NK-92 (cell line): ENCODE data around the gene ATP2B1.

ENCODE experiments used
- DNase-seq: peaks from one replicate; lab custom pipeline; 2025; ENCODE audit not compliant: unreplicated experiment; lab: John Stamatoyannopoulos, UW

Gene ATP2B1

DNA sequence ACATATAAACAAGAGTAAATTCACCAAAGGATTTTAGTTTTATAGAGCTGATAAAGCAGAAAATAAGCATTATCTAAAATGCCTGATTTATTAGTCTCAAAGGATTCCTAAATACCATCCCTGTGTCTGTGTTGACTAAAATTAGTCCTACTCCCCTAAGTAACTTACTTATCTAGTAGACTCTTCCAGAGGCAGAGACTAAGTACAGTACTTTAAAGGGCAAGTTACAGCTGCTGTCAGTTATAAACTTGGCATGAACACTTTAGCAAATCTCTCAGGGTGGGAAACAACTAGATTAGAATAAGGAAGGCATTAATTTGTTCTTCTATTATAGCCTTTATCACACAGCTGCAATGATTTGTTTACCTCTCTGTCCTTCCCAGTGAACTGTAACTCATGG, 46.0 kb downstream of the ATP2B1 start:
- DNase-seq, result no peak

DNA sequence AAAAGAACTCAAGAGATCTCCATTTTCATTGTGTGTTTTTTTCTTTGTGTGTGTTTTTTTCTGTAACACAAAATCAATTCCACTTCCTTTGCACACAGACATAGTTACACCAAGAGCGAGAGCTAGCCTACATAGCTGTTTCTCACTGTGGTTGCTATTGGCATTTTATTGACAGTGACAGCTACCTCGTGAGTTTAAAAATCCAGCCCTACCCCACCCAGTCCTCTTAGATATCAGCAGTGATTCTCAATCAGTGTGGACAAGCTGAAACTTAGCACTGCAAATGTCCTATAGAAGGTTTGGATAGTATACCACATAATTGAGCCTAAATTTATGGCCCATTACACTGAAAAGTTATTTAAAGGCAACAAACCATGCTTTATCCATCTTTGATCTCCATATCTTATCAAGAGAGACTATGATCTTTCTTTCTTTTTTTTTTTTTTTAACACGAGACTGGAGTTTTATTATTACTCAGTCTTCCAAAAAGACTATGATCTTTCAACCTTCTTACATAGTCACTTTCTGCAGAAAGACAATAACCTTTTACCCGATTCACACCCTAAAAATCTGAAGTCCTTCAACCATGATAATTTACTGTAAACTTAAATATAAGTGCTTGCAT, 46.8 kb downstream of the ATP2B1 start:
- DNase-seq, result no peak

DNA sequence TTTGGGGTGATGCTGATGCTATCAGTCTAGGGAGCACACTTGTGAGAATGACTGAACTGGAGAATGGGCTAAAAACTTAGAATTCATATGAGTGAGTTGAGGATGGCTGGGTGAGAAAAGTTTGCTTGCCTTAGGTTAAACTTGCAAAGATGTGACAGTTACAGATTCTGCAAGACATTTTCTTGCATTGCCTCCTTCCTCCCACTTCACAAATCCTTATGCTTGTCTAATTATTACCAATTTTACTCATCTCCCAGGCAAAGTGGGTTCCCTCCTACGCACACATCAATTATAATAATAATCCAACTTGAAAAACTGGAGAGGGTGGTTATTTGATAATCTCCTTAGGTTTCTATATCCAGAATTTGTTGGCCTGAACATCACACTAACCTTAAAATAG, 50.9 kb downstream of the ATP2B1 start:
- DNase-seq, result no peak

DNA sequence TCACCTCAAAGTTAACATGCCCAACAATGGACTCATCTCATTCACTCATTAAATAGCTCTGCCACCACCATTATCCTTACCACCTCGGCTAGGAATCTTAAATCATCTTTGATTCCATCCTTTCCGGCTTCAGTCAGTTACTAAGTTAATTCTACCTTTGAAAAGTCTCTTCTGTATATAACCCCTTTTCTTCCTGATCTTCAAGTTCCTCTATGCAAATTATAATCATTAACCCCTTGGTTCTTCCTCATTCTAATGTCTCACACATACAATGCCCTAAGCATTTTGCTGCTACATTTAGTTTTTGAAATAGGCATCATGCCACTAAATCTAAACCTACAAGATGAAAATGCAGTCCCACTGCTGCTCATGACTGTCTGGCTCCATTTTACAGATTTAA, 51.6 kb downstream of the ATP2B1 start:
- DNase-seq, result no peak

GRCh38 chr12:89655841-89656240, 52.8 kb downstream of the ATP2B1 start:
- DNase-seq, result no peak

DNA sequence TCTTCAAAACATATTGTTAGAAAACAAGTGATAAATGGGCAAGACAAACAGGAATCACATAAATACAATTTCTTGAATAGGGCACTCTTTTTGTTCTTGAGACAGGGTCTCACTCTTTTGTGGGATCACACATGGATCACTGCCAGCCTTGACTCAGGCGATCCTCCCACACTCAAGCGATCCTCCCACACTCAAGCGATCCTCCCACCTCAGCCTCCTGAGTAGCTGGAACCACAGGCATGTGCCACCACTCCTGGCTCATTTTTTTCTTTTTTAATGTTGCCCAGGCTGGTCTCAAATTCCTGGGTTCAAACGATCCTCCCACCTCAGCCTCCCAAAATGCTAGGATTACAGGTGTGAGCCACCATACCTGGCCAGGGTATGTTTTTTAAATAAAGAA, 57.4 kb downstream of the ATP2B1 start:
- no peak for DNase-seq

- DNase-seq, result no peak
Measured at GRCh38 chr12:89650239-89650638, 58.4 kb downstream of the ATP2B1 start.

DNA sequence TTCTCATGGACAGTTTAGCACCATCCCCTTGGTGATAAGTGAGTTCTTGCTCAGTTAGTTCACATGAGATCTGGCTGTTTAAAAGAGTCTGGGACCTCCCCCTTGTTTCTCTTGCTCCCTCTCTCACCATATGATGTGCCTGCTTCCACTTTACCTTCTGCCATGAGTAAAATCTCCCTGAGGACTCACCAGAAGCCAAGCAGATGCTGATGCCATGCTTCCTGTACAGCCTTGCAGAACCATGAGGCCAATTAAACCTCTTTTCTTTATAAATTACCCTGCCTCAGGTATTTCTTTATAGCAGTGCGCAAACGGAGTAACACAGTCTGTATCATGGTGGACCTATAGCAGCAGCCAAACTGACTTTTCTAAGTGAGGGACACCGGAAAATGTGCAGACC, 58.8 kb downstream of the ATP2B1 start:
- DNase-seq, result no peak

DNA sequence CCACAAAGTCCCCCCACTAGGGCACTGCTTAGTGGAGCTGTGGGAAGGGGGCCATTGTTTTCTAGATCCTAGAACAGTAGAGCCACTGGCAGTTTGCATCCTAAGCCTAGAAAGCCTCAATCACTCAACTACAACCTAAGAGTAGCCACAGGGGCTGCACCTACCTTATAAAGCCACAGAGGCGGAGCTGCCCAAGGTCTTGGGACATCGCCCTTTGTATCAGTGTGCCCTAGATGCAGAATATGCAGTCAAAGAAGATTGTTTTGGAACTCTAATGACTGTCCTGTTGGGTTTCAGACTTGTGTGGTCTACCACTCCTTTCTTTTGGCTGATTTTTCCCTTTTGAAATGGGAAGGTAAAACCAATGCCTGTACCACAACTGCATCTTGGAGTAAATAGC, 59.5 kb downstream of the ATP2B1 start:
- no peak for DNase-seq

DNA sequence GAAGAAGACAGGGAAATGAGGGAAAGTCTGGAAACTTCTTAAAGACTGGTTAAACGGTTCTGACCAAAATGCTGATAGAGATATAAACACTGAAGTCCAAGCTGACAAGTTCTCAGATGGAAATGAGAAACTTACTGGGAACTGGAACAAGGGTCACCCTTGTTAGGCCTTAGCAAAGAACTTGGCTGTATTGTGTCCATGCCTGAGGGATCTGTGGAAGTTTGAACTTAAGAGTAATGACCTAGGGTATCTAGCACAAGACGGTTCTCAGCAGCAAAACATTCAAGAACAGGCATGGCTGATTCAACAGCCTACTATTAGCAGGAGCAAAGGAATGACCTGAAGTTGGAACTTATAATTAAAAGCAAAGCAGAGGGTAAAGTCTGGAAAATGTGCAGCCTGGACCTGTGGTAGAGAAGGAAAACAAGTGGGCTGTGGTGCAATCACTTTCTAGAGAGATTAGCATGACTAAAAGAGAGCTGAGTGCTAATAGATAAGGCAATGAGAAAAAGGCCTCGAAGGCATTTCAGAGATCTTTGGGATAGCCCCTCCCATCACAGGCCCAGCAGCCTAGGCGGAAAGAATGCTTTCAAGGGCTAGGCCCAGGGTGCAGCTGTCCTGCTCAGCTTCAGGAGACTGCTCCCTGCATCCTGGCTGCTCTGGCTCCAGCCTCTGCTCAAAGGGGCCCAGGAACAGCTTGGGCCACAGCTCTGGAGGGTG, 60.3 kb downstream of the ATP2B1 start:
- no peak for DNase-seq

- DNase-seq, result no peak
Measured at GRCh38 chr12:89645434-89645833, 63.2 kb downstream of the ATP2B1 start.

DNA sequence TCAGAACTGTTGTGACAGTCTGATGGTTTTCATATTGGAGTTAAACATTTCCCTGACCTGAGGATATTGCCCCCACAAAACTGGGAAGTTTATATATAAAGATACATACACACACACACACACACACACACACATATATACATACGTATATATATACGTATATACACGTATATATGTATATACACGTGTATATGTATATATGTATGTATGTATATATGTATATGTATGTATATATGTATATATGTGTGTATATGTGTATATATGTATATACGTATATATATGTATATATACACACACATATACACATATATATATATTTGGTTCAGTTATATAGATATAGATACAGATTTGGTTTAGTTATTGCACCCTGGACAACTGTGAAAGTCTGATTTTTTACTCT, 65.7 kb downstream of the ATP2B1 start:
- DNase-seq, result no peak

DNA sequence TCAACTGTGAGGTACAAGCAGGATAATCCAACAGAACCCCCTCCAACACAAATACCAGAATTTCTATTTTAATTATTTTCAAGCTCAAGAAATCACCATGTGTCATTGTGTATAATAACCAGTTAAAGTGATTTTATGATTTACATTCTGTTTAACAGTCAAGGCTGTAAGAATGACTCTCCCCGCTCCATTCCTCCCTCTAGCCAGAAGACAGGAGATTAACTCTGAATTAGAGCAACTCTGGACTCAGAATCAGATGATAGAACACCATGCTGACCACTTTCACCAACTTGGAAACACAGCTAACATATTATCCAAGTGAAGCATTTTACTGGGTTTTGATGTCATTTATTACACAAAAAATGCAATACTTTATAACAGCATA, 71.9 kb downstream of the ATP2B1 start:
- no peak for DNase-seq

DNA sequence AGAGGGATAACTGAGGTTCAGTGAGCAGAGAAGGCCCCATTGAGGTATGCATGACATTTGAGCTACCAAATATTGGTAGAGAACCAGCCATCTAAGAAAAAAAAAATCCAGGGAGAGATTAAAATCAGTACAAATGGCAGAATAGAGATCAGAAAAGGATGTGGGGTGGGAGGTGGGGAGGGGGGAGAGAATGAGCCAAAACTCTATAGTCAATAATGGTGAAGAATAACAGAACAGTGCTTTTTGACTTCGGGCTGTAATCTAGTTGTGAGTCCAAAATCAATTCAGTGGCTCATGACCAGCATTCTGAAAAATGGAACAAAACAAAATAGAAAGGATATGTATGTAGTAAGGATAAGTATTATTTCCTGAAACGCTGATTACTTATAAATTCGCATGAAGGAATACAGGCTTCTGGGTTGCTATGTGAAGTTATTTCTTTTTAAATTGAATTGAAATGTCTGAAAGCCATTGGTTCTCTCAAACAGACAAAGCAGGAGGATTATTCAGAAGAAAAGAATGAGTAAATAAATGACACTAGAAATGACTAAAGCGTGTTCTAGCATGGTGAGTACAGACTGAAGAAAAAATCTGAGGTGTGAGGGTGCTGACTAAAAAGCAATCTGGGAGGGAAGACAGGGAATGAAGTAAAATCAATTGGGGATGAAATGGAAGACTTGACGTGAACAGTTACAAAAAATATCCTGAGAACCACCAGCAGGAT, 72.4 kb downstream of the ATP2B1 start:
- DNase-seq, result no peak

DNA sequence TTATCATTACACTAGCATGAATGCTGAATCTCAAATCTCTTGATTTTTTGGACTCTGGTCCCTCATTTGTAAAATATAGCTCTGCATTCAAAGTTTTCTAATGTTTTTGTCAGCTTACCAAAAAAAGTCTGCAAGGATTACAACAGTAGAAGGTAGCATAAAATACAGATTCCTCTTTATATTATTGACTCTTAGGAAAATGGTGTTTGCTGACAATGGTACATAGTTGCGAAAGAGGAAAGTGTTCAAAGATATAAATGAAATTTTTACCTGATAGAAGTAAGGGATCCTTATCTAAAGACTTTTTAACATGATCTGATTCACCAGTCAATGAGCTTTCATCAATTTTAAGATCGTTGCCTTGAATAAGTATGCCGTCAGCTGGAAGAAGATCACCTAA, 74.1 kb downstream of the ATP2B1 start:
- no peak for DNase-seq

DNA sequence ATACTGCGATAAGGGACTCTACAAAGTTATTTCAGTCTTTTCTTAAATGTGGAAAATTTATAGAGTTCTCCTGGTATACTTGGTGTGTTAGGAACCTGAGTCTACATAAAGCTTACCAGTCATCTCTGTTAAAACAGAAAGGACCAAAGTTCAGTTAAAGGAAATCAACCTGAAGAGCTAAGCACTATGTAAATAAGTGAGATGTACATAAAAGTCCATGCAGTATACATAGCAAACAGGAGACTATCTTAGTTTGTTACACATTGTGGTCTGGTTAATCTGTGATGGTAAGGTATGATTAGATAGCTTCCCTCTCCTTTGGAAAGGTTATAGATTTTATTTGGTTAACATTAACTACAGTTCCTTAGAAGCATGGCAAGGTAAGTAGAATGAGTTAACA, 75.9 kb downstream of the ATP2B1 start:
- no peak for DNase-seq

DNA sequence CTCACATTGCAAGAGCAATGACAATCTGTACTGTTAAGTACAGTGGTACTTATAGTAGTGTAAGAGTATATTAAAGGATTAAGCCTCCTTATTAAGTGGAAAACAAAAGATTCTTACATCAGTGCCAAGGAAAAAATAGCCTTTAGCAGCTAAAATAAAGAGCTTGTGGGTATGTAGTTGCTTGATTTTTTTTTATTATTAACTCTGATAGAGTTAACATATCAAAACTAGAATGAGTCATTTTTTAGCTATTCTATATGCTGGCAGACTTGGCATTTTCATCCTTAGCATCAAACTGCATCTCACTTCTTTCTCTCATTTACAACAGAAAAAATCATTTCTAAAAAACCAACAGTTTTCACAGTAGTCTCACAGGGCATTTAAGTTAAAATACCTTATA, 86.5 kb downstream of the ATP2B1 start:
- no peak for DNase-seq

DNA sequence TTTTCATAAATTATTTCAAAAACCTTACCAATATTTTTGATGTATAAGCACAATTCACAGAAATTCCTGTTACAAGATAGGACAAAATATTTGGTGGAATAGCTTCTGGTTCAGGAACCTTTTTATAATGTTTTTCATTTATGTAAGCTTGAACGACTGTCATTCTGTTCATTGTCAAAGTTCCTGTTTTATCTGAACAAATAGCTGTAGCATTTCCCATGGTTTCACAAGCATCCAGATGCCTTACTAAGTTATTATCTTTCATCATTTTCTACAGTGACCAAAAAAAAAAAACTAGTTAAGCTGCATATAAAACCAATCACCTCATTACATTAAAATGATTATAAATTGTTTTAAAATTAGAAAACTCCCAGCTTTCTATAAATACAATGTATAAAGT, 87.1 kb downstream of the ATP2B1 start:
- DNase-seq, result no peak

- DNase-seq, result no peak
Measured at GRCh38 chr12:89619764-89620163, 88.9 kb downstream of the ATP2B1 start.

DNA sequence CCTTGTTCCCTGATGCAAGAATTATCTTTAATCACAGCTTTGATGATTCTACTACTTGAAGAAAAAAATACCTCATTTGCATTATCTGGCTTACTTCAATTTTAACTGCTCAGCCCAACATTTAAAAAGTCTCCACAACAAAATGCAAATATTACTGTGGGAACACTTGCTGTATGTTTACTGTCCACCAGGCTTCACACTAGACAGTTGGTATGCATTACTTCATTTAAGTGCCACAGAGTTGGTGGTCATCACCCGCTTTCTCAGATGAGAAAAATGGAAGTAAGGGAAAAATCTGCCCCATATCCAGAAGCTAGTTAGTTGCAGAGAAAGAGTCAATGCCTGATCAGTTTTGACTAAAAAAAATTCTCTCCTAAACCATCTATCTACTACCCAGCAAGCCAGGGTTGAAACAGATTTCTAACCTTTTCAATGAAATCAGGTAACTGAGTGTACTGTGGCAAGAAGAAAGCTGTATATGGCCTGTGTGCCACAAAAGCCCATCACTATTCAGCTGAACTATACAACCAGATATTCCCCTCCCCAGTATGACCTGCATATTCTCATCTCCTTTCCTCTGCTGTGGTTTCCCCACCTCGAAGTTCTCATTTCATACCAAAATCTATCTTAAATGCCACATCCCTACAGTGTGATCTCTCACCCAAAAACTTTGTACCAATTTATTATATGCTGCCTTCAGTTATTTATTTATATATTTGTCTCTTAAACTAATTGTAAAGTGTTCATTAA, 90.3 kb downstream of the ATP2B1 start:
- DNase-seq, result no peak

DNA sequence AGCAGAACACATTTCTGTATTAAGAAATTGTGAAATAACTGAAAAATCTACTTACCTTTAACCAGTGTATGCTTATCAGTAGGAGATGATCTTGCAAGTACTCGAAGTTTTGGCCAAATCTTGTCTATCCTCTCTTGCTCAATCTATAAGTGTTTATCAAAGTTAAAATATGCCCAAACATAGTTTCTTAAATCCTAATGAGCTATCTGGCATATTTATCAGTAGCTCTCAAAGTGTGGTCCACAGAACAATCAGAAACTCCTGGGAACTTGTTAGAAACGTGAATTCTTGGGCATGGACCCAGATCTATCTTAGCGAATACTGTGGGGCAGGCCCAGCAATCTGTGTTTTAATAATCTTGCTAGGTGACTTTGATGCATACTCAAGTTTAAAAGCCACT, 98.3 kb downstream of the ATP2B1 start:
- no peak for DNase-seq

GRCh38 chr12:89603678-89604077, 105.0 kb downstream of the ATP2B1 start:
- no peak for DNase-seq
